ENCODE measurements around the gene METTL27.
"Not testable (repeated sequence)": the region's sequence is repeated elsewhere in the genome, so short reads cannot be mapped to it uniquely, and the experiment has no call there.

Gene METTL27

GRCh38 chr7:73821597-73822285, 20.6 kb downstream of the METTL27 start:
- DNase-seq (ENCODE audit: low read depth) = not testable (repeated sequence)

GRCh38 chr7:73820013-73820412, 22.3 kb downstream of the METTL27 start:
- DNase-seq (ENCODE audit: low read depth) = no peak

- DNase-seq (ENCODE audit: low read depth) = no peak
Measured at GRCh38 chr7:73817121-73817520, 25.2 kb downstream of the METTL27 start.

- no peak for DNase-seq (ENCODE audit: low read depth)
Measured at GRCh38 chr7:73815436-73815835, 26.9 kb downstream of the METTL27 start.

- no peak for DNase-seq (ENCODE audit: low read depth)
Measured at GRCh38 chr7:73812996-73813395, 29.3 kb downstream of the METTL27 start.

- peak; percentile 32 for DNase-seq (ENCODE audit: low read depth)
Measured at GRCh38 chr7:73811760-73812168, 30.6 kb downstream of the METTL27 start.

DNA sequence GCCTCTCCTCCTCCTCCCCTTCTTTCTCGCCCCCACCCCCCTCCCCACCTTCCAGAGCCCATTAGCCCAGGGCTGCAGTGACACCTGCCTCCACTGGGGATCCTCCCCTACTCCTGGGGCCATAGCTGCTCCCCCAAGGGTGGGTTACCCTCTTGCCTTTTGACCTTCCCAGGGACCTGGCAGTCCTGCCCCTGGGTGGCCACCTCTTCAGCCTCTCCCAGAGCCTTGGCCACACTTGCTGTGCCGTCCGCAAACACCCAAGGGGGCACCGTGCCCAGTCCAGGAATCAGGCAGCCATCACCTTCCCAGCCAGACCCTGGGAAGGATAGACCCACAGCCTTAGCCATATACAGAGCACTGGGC, 31.3 kb downstream of the METTL27 start:
- no peak for DNase-seq (ENCODE audit: low read depth)

DNA sequence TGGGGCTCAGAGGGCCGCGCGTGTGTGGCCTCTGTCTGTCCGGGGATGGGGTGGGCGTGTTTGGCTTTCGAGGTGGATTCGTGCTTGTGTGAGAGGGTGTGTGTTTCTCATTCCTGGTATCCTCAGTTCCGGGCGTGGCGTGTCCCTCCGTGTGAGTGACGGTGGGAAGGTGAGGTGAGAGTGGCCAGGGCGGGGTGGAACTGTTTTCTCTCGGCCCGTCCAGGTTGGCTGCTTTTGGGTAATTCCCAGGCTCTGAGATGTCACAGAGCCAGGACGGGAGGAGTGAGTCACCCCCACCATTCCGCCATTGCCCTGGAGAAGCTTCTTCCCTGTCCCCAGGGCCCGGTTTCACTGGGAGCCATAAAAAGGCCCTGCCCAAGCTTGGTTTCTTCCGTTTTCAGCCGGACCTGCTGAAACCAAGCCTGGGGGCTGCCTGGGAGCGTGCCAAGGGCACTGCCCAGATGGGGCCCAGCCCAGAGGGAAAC, 32.8 kb downstream of the METTL27 start:
- no peak for DNase-seq (ENCODE audit: low read depth)

DNA sequence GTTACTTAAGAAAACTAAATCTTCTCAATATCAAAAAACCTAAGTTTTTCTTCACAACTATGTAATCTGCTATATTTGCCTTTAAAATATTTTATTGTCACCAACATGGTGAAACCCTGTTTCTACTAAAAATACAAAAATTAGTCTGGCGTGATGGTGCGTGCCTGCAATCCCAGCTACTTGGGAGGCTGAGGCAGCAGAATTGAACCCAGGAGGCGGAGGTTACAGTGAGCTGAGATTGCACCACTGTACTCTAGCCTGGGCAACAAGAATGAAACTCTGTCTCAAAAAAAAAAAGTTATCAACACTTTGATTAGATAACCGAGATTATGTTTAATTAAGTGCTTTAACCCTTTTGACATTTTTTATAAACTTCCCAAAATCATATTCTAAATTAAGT, 39.9 kb downstream of the METTL27 start:
- DNase-seq (ENCODE audit: low read depth) = no peak

GRCh38 chr7:73801577-73801976, 40.7 kb downstream of the METTL27 start:
- no peak for DNase-seq (ENCODE audit: low read depth)

DNA sequence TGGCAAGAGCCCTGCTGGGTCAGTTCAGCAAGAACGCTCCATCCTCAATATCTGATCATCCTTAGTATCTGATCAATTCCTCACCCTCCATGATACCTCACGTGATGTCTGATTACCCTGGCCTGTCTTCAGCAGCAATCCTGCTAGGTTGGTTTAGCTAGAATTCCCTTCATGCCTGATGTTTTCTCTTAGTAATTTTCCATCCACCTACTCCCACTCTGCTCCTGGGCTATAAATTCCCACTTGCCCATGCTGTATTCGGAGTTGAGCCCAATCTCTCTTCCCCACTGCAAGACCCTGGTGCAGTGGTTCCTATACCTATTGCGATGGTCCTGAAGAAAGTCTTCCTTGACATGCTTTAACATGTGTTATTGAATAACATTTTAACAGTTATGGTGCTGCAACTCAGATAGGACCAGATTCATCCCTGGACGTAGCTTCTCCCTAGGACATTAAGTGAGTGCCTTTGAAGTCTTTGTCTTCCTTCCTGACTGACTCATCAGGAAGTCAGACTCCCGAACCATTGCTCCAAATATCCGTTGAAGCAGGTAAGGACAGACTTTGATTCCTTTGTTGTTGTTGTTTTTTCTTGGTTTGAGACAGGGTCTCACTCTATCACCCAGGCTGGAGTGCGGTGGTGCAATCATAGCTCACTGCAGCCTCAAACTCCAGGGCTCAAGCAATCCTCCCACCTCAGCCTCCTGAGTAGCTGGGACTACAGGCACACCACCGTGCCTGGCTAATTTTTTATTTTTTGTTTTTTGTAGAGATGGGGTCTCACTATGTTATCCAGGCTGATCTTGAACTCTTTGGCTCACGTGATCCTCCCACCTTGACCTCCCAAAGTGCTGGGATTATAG, 42.8 kb downstream of the METTL27 start:
- DNase-seq (ENCODE audit: low read depth) = no peak

GRCh38 chr7:73797176-73797575, 45.1 kb downstream of the METTL27 start:
- not testable (repeated sequence) for DNase-seq (ENCODE audit: low read depth)

DNA sequence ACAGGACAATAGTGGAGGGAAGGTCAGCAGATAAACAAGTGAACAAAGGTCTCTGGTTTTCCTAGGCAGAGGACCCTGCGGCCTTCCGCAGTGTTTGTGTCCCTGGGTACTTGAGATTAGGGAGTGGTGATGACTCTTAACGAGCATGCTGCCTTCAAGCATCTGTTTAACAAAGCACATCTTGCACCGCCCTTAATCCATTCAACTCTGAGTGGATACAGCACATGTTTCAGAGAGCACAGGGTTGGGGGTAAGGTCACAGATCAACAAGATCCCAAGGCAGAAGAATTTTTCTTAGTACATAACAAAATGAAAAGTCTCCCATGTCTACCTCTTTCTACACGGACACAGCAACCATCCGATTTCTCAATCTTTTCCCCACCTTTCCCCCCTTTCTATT, 45.7 kb downstream of the METTL27 start:
- DNase-seq (ENCODE audit: low read depth) = not testable (repeated sequence)

- DNase-seq (ENCODE audit: low read depth) = not testable (repeated sequence)
Measured at GRCh38 chr7:73795188-73795587, 47.1 kb downstream of the METTL27 start.

- not testable (repeated sequence) for DNase-seq (ENCODE audit: low read depth)
Measured at GRCh38 chr7:73791170-73791690, 51.1 kb downstream of the METTL27 start.

DNA sequence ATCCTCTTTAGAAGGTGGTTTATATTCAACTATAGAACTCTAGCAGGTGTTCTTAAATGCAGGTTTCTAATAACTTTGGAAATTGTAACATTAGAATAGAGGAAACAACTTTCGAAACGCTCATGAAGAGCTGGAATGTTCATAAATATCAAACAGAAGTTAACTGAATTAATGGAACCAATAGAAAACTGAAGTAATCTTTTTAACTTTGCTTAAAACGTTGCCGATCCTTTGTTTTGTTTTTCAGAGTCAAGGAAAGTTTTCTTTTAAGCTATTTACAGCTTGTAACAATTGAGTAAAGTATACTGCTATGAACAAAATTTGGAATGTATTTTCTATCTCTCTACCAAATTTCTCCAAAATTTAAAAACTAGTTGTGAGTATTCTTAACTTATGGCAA, 53.3 kb downstream of the METTL27 start:
- no peak for DNase-seq (ENCODE audit: low read depth)

DNA sequence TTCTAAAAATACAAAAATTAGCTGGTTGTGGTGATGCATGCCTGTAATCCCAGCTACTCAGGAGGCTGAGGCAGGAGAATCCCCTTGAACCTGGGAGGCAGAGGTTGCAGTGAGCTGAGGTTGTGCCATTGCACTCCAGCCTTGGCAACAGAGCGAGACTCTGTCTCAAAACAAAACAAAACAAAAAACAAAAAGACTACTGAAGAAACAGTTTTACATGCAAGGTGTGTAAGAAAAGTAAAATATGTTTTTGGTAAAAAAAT, 54.6 kb downstream of the METTL27 start:
- not testable (repeated sequence) for DNase-seq (ENCODE audit: low read depth)

GRCh38 chr7:73786588-73786987, 55.7 kb downstream of the METTL27 start:
- DNase-seq (ENCODE audit: low read depth) = no peak
